Measurements from ENCODE around the gene SLIT3.

GRCh38 chr5:169256191-169256590, 44.7 kb downstream of the SLIT3 start:
- no peak for TF ChIP-seq CTCF (IDR thresholded peaks at IDR 0.05; ENCODE audit: low read depth, low read length)
- TF ChIP-seq EZH2phosphoT487 (IDR thresholded peaks at IDR 0.05; ENCODE audit: low read depth), result no peak
